Common myeloid progenitor, CD34-positive (primary cell): ENCODE results near the gene KCNJ1.
A peak's percentile ranks its signal among the peaks of the same experiment; 100 is the strongest.

Source experiments
- CTCF ChIA-PET: fragments of 350-600 bp; sonication (Branson Sonifier 250); formaldehyde crosslinking; loops from one replicate; lab custom pipeline; 2021; ENCODE audit warnings: antibody characterized with exemption; lab: Charles Lee
- POLR2A ChIA-PET: fragments of 350-600 bp; sonication (Branson Sonifier 250); formaldehyde crosslinking; loops from one replicate; lab custom pipeline; 2021; ENCODE audit warnings: antibody characterized with exemption; lab: Charles Lee
- DNase-seq, 3 donors: peaks; one replicate each; pipeline versions ENCODE4 v3.0.0 to v3.0.0-alpha.2; 2013
- H3K27ac ChIP-seq, 2 experiments: 1 replicate in 1 of 2; 2 replicates in 1 of 2; pipeline ENCODE4 v1.7.0; 2013; ENCODE audit warnings: inconsistent platforms in 2 of 2, low read length in 2 of 2, mild to moderate bottlenecking in 2 of 2, low read depth in 1 of 2, moderate library complexity in 1 of 2; ENCODE audit not compliant: severe bottlenecking in 2 of 2, insufficient read depth in 1 of 2, poor library complexity in 1 of 2
- H3K27me3 ChIP-seq, 5 experiments: replicated peaks in 2 of 5; 1 replicate in 3 of 5; 2 replicates in 2 of 5; pipeline versions ENCODE4 v1.6.1 to v1.7.0; 2013; ENCODE audit warnings: low read length in 4 of 5, mild to moderate bottlenecking in 2 of 5, moderate library complexity in 2 of 5, inconsistent platforms in 1 of 5; ENCODE audit not compliant: insufficient read depth in 5 of 5, control insufficient read depth in 4 of 5
- H3K36me3 ChIP-seq, 4 experiments: 1 replicate in 2 of 4; 2 replicates in 2 of 4; pipeline versions ENCODE4 v1.6.1 to v1.7.0; 2013; ENCODE audit warnings: low read length in 3 of 4, control low read depth in 1 of 4, mild to moderate bottlenecking in 1 of 4; ENCODE audit not compliant: control insufficient read depth in 4 of 4, insufficient read depth in 4 of 4
- H3K4me1 ChIP-seq, 4 experiments: 1 replicate in 3 of 4; 2 replicates in 1 of 4; pipeline versions ENCODE4 v1.6.1 to v1.7.1; 2013; ENCODE audit warnings: low read length in 3 of 4, mild to moderate bottlenecking in 3 of 4, control low read depth in 1 of 4, inconsistent platforms in 1 of 4, moderate library complexity in 1 of 4; ENCODE audit not compliant: control insufficient read depth in 4 of 4, insufficient read depth in 4 of 4; ENCODE audit errors: control extremely low read depth in 1 of 4
- H3K4me3 ChIP-seq, 7 experiments: 1 replicate in 4 of 7; 2 replicates in 3 of 7; pipeline versions ENCODE4 v1.5.1 to v1.7.0; 2013; ENCODE audit warnings: mild to moderate bottlenecking in 7 of 7, low read length in 6 of 7, moderate library complexity in 6 of 7, inconsistent platforms in 2 of 7, low read depth in 2 of 7, control low read depth in 1 of 7; ENCODE audit not compliant: insufficient read depth in 4 of 7, control insufficient read depth in 1 of 7; ENCODE audit errors: extremely low read depth in 1 of 7
- H3K9me3 ChIP-seq, 5 experiments: 1 replicate in 4 of 5; 2 replicates in 1 of 5; pipeline versions ENCODE4 v1.6.1 to v1.7.1; 2013; ENCODE audit warnings: low read length in 4 of 5, mild to moderate bottlenecking in 2 of 5, inconsistent platforms in 1 of 5, low read depth in 1 of 5, moderate library complexity in 1 of 5; ENCODE audit not compliant: control insufficient read depth in 4 of 5, insufficient read depth in 2 of 5; ENCODE audit errors: control extremely low read depth in 1 of 5
- WGBS: methylation state at CpG from one replicate; pipeline ENCODE4 v1.1.5; 2013; ENCODE audit not compliant: insufficient coverage; 5-methylcytosine and 5-hydroxymethylcytosine counted together

KCNJ1 gene

DNA sequence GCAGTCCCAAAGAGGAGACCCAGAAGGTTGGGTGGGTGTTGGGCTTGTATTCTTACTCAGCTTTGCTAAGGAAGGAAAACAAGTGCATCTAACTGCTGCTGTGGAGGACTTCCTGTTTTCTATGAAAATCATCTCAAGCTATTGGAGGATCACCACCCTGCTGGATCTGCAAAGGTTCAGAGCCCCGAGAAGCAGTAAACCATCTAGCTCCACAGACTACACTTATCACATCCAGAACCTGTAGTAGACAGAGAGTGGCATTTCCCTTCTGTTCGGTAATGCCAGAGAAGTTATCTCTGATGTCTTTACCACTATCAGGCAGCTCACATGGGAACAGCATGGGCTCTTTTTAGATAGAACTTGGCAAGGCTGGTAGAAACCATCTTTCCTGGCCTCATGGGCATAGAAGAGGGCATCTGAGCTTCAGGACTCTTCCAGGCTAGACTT lies 21.7 kb downstream of the KCNJ1 start:
- peaks cover 0 to 10% (median 5%) of the 10 kb centered on the region in 4 experiments for H3K4me1 ChIP-seq
- CTCF ChIA-PET, result interaction anchor here (0.9 to 9.6 kb wide), 7 partner anchors 10 to 688 kb away, joined by 3 to 53 read pairs (median 5); no protein-coding TSS in a partner anchor
- no peak overlapping the region for H3K27ac ChIP-seq
- no peaks in the 10 kb centered on the region for H3K27me3 ChIP-seq
- no peak overlapping the region for H3K4me3 ChIP-seq
- WGBS, result 33% methylated on average over 1 of the region's 2 CpGs
- H3K36me3 ChIP-seq, result no peaks in the 10 kb centered on the region
- POLR2A ChIA-PET, result no interaction called here
- H3K9me3 ChIP-seq, result no peaks in the 10 kb centered on the region
- peak; percentile 33 to 85 (median 74) for DNase-seq

DNA sequence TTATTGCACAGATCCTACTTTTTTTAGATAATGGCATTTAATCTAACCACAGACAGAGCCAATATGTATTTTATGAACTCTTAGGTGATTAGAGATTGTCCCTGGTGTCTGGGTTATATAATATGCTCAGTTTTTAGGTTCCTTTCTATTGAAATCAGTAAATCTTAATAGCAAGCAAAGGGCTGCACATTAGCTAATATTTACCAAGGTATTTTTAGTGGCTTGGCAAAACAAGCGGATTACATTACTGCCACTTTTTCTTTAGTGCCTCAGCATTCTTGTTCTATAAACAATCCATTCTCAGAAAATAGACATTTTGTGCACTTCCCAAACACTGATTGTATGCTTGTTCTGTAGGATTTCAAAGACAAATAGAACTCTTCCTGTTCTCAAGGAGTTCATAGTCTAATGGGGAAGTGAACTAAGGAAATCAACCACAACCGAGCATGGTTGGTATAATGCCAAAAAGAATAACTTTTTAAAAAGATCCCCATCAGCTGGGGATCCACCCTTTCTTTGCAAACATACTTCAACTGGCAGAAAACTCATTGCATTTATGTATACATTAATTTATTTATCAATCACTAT lies 23.8 kb downstream of the KCNJ1 start:
- WGBS, result 100% methylated on average over 1 of the region's 2 CpGs
- DNase-seq, result peak in 2 of 3 donors; percentile 61 to 62
- no peaks in the 10 kb centered on the region for H3K9me3 ChIP-seq
- no peaks in the 10 kb centered on the region for H3K27me3 ChIP-seq
- H3K4me3 ChIP-seq, result no peak overlapping the region
- H3K36me3 ChIP-seq, result no peaks in the 10 kb centered on the region
- CTCF ChIA-PET, result interaction anchor here (4.3 to 9.6 kb wide), 2 partner anchors 12 to 13 kb away, joined by 28 to 53 read pairs; no protein-coding TSS in a partner anchor
- H3K4me1 ChIP-seq, result peaks cover 0 to 10% (median 5%) of the 10 kb centered on the region in 4 experiments
- POLR2A ChIA-PET, result no interaction called here
- H3K27ac ChIP-seq, result no peak overlapping the region

DNA sequence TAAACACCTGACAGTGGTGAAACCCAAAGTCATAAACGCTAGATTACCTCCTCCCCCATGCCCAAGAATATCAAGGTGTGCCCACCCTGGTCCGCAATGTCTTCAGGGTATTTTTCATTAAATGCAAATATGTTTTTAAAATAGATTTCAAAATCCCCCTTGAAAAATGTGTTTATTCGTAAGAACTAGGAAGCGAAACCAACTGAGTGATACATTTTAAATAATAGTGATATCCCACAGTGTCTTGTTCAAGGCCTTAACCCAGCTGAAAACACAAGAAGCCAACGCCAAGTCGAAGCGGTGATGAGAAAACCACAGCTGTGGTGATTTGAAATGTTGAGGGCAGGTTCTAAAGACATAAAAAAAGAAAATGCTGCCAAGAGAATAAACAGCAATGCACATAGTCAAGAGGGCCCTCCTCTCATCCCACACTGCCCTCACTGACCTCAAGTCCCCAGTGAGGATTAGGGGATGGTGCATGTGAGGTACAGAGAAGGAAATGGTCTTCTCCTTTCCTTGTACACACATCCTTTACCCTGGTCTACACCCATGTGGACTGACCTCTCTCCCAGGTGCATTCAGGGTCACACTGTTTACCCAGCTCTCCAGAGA lies 25.5 kb downstream of the KCNJ1 start:
- Histone ChIP-seq H3K36me3 (no peaks in the 10 kb centered on the region), H3K27me3 (no peaks in the 10 kb centered on the region), H3K4me3 (no peak overlapping the region), H3K4me1 (peaks cover 4 to 22% (median 9%) of the 10 kb centered on the region in 4 experiments), H3K27ac (no peak overlapping the region), H3K9me3 (no peaks in the 10 kb centered on the region)
- ChIA-PET CTCF (interaction anchor here (1.1 to 9.6 kb wide), 2 partner anchors 15 to 683 kb away, joined by 3 to 53 read pairs; no protein-coding TSS in a partner anchor), POLR2A (no interaction called here)
- peak in 1 of 3 donors; percentile 24 for DNase-seq
- WGBS, result 93% methylated on average over 3 of the region's 7 CpGs

DNA sequence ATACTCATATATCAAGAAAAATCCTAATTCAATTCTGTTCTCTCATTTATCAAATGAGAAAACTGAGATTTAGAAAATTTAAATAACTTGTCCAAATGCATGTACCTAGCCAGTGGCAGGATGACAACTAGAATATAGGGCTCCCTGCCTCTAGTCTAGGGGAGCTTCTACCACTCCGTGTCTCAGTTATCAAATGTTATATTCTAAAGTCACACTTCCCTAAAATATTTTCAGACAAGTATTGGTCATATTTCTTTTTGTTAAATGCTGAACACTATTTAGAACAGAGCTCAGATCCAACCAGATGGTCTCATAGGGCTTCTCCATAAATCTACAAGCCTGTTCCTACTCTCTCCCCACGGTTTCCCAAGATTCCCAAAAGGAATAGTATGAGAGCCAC lies 26.3 kb downstream of the KCNJ1 start:
- H3K4me1 ChIP-seq, result peaks cover 4 to 29% (median 10%) of the 10 kb centered on the region in 4 experiments
- DNase-seq, result no peak
- WGBS, result no CpG with 5 or more reads among the region's 2 CpGs
- CTCF ChIA-PET, result interaction anchor here (1.1 to 9.6 kb wide), 3 partner anchors 9 to 682 kb away, joined by 3 to 53 read pairs (median 4); no protein-coding TSS in a partner anchor
- no peaks in the 10 kb centered on the region for H3K27me3 ChIP-seq
- no peak overlapping the region for H3K4me3 ChIP-seq
- no peak overlapping the region for H3K27ac ChIP-seq
- H3K9me3 ChIP-seq, result no peaks in the 10 kb centered on the region
- POLR2A ChIA-PET, result no interaction called here
- H3K36me3 ChIP-seq, result no peaks in the 10 kb centered on the region

DNA sequence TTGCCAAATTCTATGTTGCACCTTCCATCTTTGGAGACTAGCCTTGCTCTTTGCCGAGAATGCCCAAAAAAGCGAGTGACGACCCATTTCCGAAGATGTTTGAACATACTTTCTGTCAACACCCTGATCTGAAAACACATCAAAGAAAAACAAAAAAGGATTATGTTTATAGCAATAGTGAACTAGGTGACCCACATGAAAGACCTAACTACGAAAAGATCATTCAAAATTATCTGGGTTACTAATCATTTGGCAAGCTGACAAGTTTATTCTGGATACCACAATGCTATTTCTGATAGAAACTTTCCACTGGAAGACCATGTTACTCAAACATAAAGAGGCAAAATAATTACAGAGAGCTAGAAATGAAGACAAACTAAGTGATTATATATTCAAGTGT lies 27.0 kb downstream of the KCNJ1 start:
- Histone ChIP-seq H3K27ac (no peak overlapping the region), H3K9me3 (no peaks in the 10 kb centered on the region), H3K4me3 (no peak overlapping the region), H3K4me1 (peaks cover 4 to 30% (median 9%) of the 10 kb centered on the region in 4 experiments), H3K36me3 (no peaks in the 10 kb centered on the region), H3K27me3 (no peaks in the 10 kb centered on the region)
- ChIA-PET CTCF (interaction anchor here (1.2 to 9.6 kb wide), 3 partner anchors 9 to 16 kb away, joined by 4 to 53 read pairs (median 4); no protein-coding TSS in a partner anchor), POLR2A (no interaction called here)
- 100% methylated on average over 1 of the region's 5 CpGs for WGBS
- no peak for DNase-seq

DNA sequence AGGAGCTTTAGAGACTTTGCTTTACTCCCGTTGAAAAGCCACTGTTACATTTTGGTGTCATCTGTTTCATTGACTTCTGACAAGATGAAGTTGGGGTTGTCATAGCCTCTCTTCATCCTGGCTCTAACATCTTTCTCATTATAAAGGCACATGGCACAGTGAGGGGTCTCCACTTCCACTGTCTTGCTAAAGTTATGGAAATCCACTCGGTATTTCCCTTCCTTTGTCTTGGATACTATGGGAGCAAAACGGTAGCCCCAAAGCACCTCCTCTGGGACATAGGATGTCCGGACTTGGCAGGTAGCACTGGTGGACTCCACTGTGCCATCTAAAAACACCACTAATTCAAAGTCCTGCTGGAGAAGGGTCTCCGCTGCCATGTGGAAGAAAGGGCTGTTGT lies 28.0 kb downstream of the KCNJ1 start:
- H3K27ac ChIP-seq, result no peak overlapping the region
- DNase-seq, result no peak
- ChIA-PET POLR2A (no interaction called here), CTCF (interaction anchor here (1.2 to 4.9 kb wide), 4 partner anchors 8 to 36 kb away, joined by 3 to 24 read pairs (median 5); no protein-coding TSS in a partner anchor)
- H3K9me3 ChIP-seq, result no peaks in the 10 kb centered on the region
- WGBS, result 100% methylated on average over 1 of the region's 5 CpGs
- H3K4me1 ChIP-seq, result peaks cover 4 to 32% (median 9%) of the 10 kb centered on the region in 4 experiments
- no peak overlapping the region for H3K4me3 ChIP-seq
- H3K27me3 ChIP-seq, result no peaks in the 10 kb centered on the region
- no peaks in the 10 kb centered on the region for H3K36me3 ChIP-seq
